Stimulated activated CD4-positive, alpha-beta T cell treated with anti-CD3 and anti-CD28 coated beads, Interleukin-12 subunit alpha, Interleukin-12 subunit beta, amount 100 ng/mL, for 24 hours (primary cell): ENCODE data around the gene SLC15A2.

Source experiments
- DNase-seq, 2 experiments: peaks; one replicate each; pipeline ENCODE4 v3.0.0-alpha.2; 2020; ENCODE audit warnings: low read depth in 2 of 2

SLC15A2 gene

DNA sequence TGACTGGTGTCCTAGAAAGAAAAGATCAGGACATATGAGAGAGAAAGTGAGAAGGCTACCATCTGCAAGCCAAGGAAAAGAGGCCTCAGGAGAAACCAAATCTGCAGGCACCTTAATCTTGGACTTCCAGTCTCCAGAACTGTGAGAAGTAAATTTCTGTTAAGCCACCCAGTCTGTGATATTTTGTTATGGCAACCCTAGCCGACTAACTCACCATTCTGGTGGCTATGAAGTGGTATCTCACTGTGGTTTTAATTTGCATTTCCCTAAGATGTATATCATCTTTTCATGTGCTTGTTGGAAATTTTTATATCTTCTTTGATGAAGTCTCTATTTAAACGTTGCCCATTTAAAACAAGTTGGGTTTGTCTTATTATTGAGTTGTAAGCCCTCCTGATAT, 87.3 kb downstream of the SLC15A2 start:
- no peak for DNase-seq

DNA sequence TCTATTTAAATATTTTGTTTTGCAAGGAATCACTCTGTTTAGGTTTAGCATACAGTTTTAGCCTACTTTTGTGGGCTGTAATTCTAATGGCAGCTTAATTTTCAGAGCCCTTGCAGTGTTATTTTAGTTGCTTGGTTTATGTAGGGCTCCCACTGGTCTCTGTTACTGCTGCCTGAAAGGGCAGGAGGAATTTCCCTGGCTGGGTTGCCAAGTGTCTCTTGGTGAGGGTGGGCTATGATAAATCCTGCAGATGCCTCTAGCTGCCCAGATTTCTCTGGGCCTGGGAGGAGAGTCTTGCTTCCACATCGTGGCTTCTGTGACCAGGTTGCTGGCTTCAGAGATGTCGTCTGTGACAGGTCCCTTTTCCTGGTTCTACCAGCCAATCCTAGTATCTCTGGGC, 91.6 kb downstream of the SLC15A2 start:
- no peak for DNase-seq

DNA sequence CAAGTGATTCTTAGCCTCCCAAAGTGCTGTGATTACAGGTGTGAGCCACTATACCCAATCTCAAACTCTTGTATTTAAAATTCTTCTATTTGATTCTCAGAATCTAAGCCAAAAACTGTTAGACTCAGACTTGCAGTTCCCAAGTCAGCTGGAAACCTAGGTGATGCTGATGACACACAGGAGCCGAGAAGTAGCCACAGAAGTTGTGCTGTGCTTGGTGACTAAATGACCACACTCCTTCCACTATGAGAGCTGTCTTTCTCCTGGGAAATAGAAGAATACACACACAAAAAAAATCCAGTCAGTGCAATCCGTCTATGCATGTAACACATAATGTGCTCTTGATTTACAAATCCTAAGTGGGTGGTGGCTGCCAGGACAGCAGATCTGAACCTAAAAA, 93.9 kb downstream of the SLC15A2 start:
- no peak for DNase-seq

DNA sequence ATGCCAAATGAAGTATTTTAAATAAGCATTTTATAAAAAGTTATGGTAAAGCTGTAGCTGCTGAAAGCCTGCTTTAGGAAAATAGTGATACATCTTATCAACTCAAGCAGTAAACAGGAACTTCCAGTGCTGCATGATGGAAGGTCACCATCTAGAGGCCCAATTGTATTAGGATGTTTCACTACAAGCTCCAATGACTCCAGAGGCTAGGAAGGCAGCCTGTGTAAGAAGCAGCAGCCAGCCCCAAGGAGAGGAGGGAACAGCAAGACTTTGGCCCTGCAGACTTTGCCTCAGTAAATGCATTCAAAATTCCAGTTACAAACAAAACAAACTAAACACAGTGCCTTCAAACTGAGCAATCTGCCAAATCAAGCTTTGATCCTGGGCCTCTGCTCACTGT, 95.7 kb downstream of the SLC15A2 start:
- no peak for DNase-seq

DNA sequence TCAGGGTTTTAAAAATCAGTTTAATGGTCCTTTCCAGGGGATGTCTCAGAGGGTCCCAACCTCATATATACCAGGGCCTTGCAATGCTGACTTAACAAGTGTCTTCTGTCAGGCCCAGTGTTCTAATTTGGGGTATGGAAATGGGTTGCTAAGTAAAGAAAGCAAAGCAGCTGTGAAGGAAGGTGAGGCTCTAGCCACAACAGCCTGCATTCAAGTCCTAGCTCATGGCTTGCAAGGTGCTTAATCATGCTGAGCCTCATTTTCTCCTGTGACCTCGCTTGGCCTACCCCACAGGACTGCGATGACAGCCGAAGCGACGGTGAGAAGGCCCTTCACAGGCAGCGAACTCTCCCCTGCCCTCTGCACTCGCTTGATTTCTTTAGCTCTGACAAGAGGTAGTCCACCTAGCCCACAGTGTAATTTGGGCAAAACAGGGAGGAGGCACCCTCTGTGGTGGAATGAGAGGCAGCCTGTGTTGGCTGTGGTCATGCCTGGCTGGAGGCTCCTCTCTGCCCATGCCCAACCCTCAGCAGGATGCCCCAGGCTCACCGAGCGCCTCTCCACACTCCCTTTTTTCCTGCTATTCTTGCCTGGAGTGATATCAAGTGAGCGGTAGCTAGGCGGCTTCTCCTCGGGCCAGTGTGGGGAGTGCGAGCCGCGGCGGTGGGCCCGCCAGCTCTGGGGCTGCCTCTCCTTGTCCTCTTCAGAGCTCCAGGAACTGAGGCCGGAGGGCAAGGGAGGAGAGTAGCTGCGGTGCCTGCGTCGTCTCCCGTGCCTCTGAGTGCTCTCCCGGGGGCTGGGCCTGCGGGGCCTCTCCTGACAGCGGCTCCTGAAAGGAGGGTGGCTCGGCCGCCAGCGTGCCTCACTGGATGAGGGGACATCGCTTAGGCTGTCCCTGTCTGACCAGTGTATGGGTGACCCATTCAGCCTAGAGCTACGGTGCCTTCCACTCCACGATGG, 98.7 kb downstream of the SLC15A2 start:
- DNase-seq, result no peak
